HL-60 (cell line): Measurements from ENCODE around the gene NR3C1.

Source experiments
- DNase-seq, 2 experiments: peaks; one replicate each; pipeline ENCODE4 v3.0.0-alpha.2; 2010 to 2020; ENCODE audit warnings: low read depth in 1 of 2, low spot score in 1 of 2
- H3K27ac ChIP-seq: fragments of 250-450 bp; sonication (Bioruptor Pico); replicated peaks from 2 replicates; pipeline ENCODE4 v1.5.1; 2020; ENCODE audit warnings: mild to moderate bottlenecking, moderate library complexity
- H3K27me3 ChIP-seq: fragments of 250-450 bp; sonication (Bioruptor Pico); 2 replicates; pipeline ENCODE4 v1.5.1; 2021; ENCODE audit warnings: mild to moderate bottlenecking, moderate library complexity; ENCODE audit not compliant: insufficient read depth, poor library complexity, severe bottlenecking
- H3K4me3 ChIP-seq: replicated peaks from 2 replicates; pipeline ENCODE4 v1.5.1; 2011; ENCODE audit warnings: mild to moderate bottlenecking, control low read depth, low read length; ENCODE audit not compliant: insufficient read depth
- CTCF ChIP-seq: IDR thresholded peaks from one replicate; pipeline ENCODE4 v1.5.1; 2011; ENCODE audit warnings: low read length, control low read depth, inconsistent platforms; ENCODE audit not compliant: insufficient read depth
- GABPA ChIP-seq: IDR thresholded peaks from 2 replicates; pipeline ENCODE4 v1.6.1; 2012; ENCODE audit warnings: low read depth
- POLR2AphosphoS5 ChIP-seq: IDR thresholded peaks from 2 replicates; pipeline ENCODE4 v1.6.1; 2012; ENCODE audit warnings: low read depth
- REST ChIP-seq: IDR thresholded peaks from 2 replicates; pipeline ENCODE4 v1.6.1; 2012; ENCODE audit warnings: low read depth; ENCODE audit not compliant: insufficient replicate concordance
- SPI1 ChIP-seq: IDR thresholded peaks from 2 replicates; pipeline ENCODE4 v1.6.1; 2012; ENCODE audit warnings: low read depth, mild to moderate bottlenecking, borderline replicate concordance

NR3C1 gene

GRCh38 chr5:143265995-143266394 is 137.5 kb downstream of the NR3C1 start:
- Histone ChIP-seq H3K27me3 (no peaks in the 10 kb centered on the region), H3K4me3 (no peak overlapping the region), H3K27ac (no peak overlapping the region)
- no peak for TF ChIP-seq CTCF
- TF ChIP-seq REST, result no peak
- no peak for TF ChIP-seq GABPA
- no peak for TF ChIP-seq POLR2AphosphoS5
- no peak for TF ChIP-seq SPI1
- no peak for DNase-seq

GRCh38 chr5:143263272-143263810 is 140.1 kb downstream of the NR3C1 start:
- Histone ChIP-seq H3K4me3 (no peak overlapping the region), H3K27ac (no peak overlapping the region), H3K27me3 (no peaks in the 10 kb centered on the region)
- DNase-seq, result no peak
- no peak for TF ChIP-seq REST
- TF ChIP-seq GABPA, result no peak
- no peak for TF ChIP-seq SPI1
- TF ChIP-seq CTCF, result no peak
- TF ChIP-seq POLR2AphosphoS5, result no peak

GRCh38 chr5:143262393-143263174 is 140.9 kb downstream of the NR3C1 start:
- no peak for DNase-seq
- TF ChIP-seq POLR2AphosphoS5 (no peak), GABPA (no peak), REST (no peak), SPI1 (no peak), CTCF (no peak)
- no peaks in the 10 kb centered on the region for H3K27me3 ChIP-seq
- H3K4me3 ChIP-seq, result no peak overlapping the region
- H3K27ac ChIP-seq, result no peak overlapping the region
